ENCODE results near the gene XPNPEP2. TPM values are rescaled to one million over a fixed set of nuclear protein-coding genes. Genes with fewer than 3 reads are reported as not detected.

The XPNPEP2 gene
- total RNA-seq, 4 donors from 2014 or later, result 3.2 to 52.0 (median 34.1) TPM

DNA sequence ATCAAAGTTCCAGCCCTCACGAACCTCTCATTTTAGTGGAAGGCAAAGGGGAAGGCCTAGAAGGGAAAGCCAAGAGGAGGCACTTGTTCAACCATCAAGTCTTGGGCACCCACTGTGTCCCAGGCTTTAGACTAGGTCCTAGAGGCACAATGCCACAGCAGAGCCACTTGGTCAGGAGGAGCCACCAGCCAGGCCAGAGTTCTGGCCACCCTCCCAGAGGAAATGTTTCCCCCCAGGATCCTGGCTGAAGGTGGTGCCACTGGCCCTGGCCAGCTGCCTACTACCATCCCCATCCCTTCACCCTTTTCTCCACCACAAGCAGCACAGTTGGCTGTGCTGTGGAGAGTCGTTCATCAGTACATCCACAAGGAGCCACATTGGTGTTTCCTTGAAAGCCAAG is 34.3 kb upstream of the XPNPEP2 start:
- Histone ChIP-seq H3K27ac (no peak overlapping the region), H3K36me3 (no peaks in the 10 kb centered on the region), H3K4me3 (no peak overlapping the region), H3K4me1 (no peaks in the 10 kb centered on the region), H3K27me3 (no peaks in the 10 kb centered on the region), H3K9me3 (no peaks in the 10 kb centered on the region)
- in situ Hi-C loops (cut with MboI; ENCODE audit: low pct_ligation_motif_present in 1 of 4, low pct_unique_long_range_greater_than_20kb in 1 of 4, low sequenced_read_pairs in 3 of 4), result no loop called here
- intact Hi-C loops (cut with DNase I; ENCODE audit: low total_unique reads), result no loop called here
- DNase-seq, result no peak
- TF ChIP-seq EP300 (IDR thresholded peaks at IDR 0.05; ENCODE audit: low read depth) (no peak), POLR2A (IDR thresholded peaks at IDR 0.05) (no peak), POLR2AphosphoS5 (IDR thresholded peaks at IDR 0.05) (no peak)
- TF ChIP-seq, protein P1, sequence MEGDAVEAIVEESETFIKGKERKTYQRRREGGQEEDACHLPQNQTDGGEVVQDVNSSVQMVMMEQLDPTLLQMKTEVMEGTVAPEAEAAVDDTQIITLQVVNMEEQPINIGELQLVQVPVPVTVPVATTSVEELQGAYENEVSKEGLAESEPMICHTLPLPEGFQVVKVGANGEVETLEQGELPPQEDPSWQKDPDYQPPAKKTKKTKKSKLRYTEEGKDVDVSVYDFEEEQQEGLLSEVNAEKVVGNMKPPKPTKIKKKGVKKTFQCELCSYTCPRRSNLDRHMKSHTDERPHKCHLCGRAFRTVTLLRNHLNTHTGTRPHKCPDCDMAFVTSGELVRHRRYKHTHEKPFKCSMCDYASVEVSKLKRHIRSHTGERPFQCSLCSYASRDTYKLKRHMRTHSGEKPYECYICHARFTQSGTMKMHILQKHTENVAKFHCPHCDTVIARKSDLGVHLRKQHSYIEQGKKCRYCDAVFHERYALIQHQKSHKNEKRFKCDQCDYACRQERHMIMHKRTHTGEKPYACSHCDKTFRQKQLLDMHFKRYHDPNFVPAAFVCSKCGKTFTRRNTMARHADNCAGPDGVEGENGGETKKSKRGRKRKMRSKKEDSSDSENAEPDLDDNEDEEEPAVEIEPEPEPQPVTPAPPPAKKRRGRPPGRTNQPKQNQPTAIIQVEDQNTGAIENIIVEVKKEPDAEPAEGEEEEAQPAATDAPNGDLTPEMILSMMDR (IDR thresholded peaks at IDR 0.05), result no peak
- WGBS, 2 donors (ENCODE audit: low coverage in 1 of 2), result 53% methylated on average over 2 of the region's 2 CpGs; no CpG with 5 or more reads in 1 of the 2 donors

- DNase-seq, result no peak
These were observed 33.3 kb upstream of the XPNPEP2 start for GRCh38 chrX:129705377-129705925.

DNA sequence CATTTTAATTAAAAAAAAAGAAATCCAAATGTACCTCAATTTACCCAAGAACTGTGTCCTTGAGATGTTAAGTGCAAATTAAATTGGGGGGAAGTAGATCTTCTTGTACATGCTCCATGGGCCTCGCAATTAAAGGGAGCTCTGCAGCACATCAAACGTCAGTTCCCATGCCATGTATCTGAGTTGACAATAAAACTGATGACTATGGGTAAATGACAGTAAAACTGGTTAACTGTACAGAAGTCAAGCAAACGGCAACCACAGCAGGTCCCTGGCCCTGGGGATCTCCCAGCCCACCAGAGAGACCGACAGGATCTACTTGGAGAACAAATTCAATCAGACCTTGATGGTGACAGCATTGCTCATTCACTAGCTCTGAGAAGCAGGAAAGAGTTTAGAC is 32.8 kb upstream of the XPNPEP2 start:
- Histone ChIP-seq H3K27ac (no peak overlapping the region), H3K4me3 (no peak overlapping the region), H3K36me3 (no peaks in the 10 kb centered on the region), H3K27me3 (no peaks in the 10 kb centered on the region), H3K9me3 (no peaks in the 10 kb centered on the region), H3K4me1 (no peaks in the 10 kb centered on the region)
- intact Hi-C loops (cut with DNase I; ENCODE audit: low total_unique reads), result no loop called here
- TF ChIP-seq POLR2AphosphoS5 (IDR thresholded peaks at IDR 0.05), result no peak
- TF ChIP-seq, protein P1 (IDR thresholded peaks at IDR 0.05), result no peak
- TF ChIP-seq EP300 (IDR thresholded peaks at IDR 0.05; ENCODE audit: low read depth), result no peak
- TF ChIP-seq POLR2A (IDR thresholded peaks at IDR 0.05), result no peak
- in situ Hi-C loops (cut with MboI; ENCODE audit: low pct_ligation_motif_present in 1 of 4, low pct_unique_long_range_greater_than_20kb in 1 of 4, low sequenced_read_pairs in 3 of 4), result no loop called here
- DNase-seq, result no peak
- 72% methylated on average over 4 of the region's 4 CpGs; no CpG with 5 or more reads in 1 of the 2 donors for WGBS, 2 donors (ENCODE audit: low coverage in 1 of 2)

More at GRCh38 chrX:129705377-129705925, 33.3 kb upstream of the XPNPEP2 start:
- intact Hi-C loops (cut with DNase I; ENCODE audit: low total_unique reads), result no loop called here
- Histone ChIP-seq H3K27me3 (no peaks in the 10 kb centered on the region), H3K9me3 (no peaks in the 10 kb centered on the region), H3K36me3 (no peaks in the 10 kb centered on the region), H3K4me3 (no peak overlapping the region), H3K27ac (no peak overlapping the region), H3K4me1 (no peaks in the 10 kb centered on the region)
- WGBS, 2 donors (ENCODE audit: low coverage in 1 of 2), result 77% methylated on average over 4 of the region's 4 CpGs; no CpG with 5 or more reads in 1 of the 2 donors
- in situ Hi-C loops (cut with MboI; ENCODE audit: low pct_ligation_motif_present in 1 of 4, low pct_unique_long_range_greater_than_20kb in 1 of 4, low sequenced_read_pairs in 3 of 4), result no loop called here
- TF ChIP-seq POLR2A (IDR thresholded peaks at IDR 0.05), result no peak
- TF ChIP-seq POLR2AphosphoS5 (IDR thresholded peaks at IDR 0.05), result no peak
- TF ChIP-seq, protein P1 (IDR thresholded peaks at IDR 0.05), result no peak

- H3K27me3 ChIP-seq, result no peaks in the 10 kb centered on the region
- 77% methylated on average over 7 of the region's 7 CpGs; no CpG with 5 or more reads in 1 of the 2 donors for WGBS, 2 donors (ENCODE audit: low coverage in 1 of 2)
- no peak overlapping the region for H3K4me3 ChIP-seq
- intact Hi-C loops (cut with DNase I; ENCODE audit: low total_unique reads) (no loop called here), in situ Hi-C loops (cut with MboI; ENCODE audit: low pct_ligation_motif_present in 1 of 4, low pct_unique_long_range_greater_than_20kb in 1 of 4, low sequenced_read_pairs in 3 of 4) (no loop called here)
- H3K27ac ChIP-seq, result no peak overlapping the region
- no peak for DNase-seq
- H3K4me1 ChIP-seq, result no peaks in the 10 kb centered on the region
- TF ChIP-seq, protein P1 (IDR thresholded peaks at IDR 0.05), result no peak
- TF ChIP-seq POLR2AphosphoS5 (IDR thresholded peaks at IDR 0.05) (no peak), EP300 (IDR thresholded peaks at IDR 0.05; ENCODE audit: low read depth) (no peak), POLR2A (IDR thresholded peaks at IDR 0.05) (no peak)
- H3K9me3 ChIP-seq, result no peaks in the 10 kb centered on the region
- H3K36me3 ChIP-seq, result no peaks in the 10 kb centered on the region
These were observed 32.2 kb upstream of the XPNPEP2 start for GRCh38 chrX:129706400-129707072.
